Trophoblast cell (in vitro differentiated cells and primary cell): ENCODE data around the gene PRKD2.

Experiments
- DNase-seq, 2 donors: peaks; one replicate each; pipeline ENCODE4 v3.0.0-alpha.2; 2016
- H2AFZ ChIP-seq: 2 replicates; pipeline ENCODE4 v1.6.1; 2013; ENCODE audit warnings: low read length, moderate library complexity, mild to moderate bottlenecking; ENCODE audit not compliant: insufficient read depth, poor library complexity
- H2AK5ac ChIP-seq: 2 replicates; pipeline ENCODE4 v1.6.1; 2013; ENCODE audit warnings: mild to moderate bottlenecking, low read length
- H2BK120ac ChIP-seq: 2 replicates; pipeline ENCODE4 v1.6.1; 2013; ENCODE audit warnings: low read length, mild to moderate bottlenecking, moderate library complexity; ENCODE audit not compliant: insufficient read depth, poor library complexity
- H2BK12ac ChIP-seq: 2 replicates; pipeline ENCODE4 v1.6.1; 2013; ENCODE audit warnings: mild to moderate bottlenecking, low read length, moderate library complexity
- H2BK5ac ChIP-seq: 2 replicates; pipeline ENCODE4 v1.6.1; 2013; ENCODE audit warnings: low read length, low read depth, moderate library complexity, mild to moderate bottlenecking; ENCODE audit not compliant: poor library complexity
- H3K14ac ChIP-seq: 2 replicates; pipeline ENCODE4 v1.6.1; 2013; ENCODE audit warnings: mild to moderate bottlenecking, low read length
- H3K18ac ChIP-seq: 2 replicates; pipeline ENCODE4 v1.6.1; 2013; ENCODE audit warnings: mild to moderate bottlenecking, low read length
- H3K23ac ChIP-seq: 2 replicates; pipeline ENCODE4 v1.6.1; 2013; ENCODE audit warnings: low read length
- H3K27ac ChIP-seq: 2 replicates; pipeline ENCODE4 v1.5.1; 2013; ENCODE audit warnings: low read depth, mild to moderate bottlenecking, inconsistent platforms, low read length, moderate library complexity
- H3K27me3 ChIP-seq: 2 replicates; pipeline ENCODE4 v1.6.1; 2013; ENCODE audit warnings: inconsistent platforms, mild to moderate bottlenecking, low read length, moderate library complexity; ENCODE audit not compliant: insufficient read depth
- H3K36me3 ChIP-seq, 2 experiments: 1 replicate in 1 of 2; 2 replicates in 1 of 2; pipeline ENCODE4 v1.6.1; 2013; ENCODE audit warnings: low read length in 2 of 2, mild to moderate bottlenecking in 2 of 2, moderate library complexity in 1 of 2; ENCODE audit not compliant: insufficient read depth in 2 of 2, control insufficient read depth in 1 of 2
- H3K4ac ChIP-seq: 2 replicates; pipeline ENCODE4 v1.6.1; 2013; ENCODE audit warnings: low read depth, mild to moderate bottlenecking, low read length, moderate library complexity
- H3K4me1 ChIP-seq, 2 experiments: 1 replicate in 1 of 2; 2 replicates in 1 of 2; pipeline ENCODE4 v1.6.1; 2013; ENCODE audit warnings: low read length in 2 of 2, mild to moderate bottlenecking in 2 of 2, moderate library complexity in 1 of 2; ENCODE audit not compliant: insufficient read depth in 2 of 2, control insufficient read depth in 1 of 2
- H3K4me2 ChIP-seq: 2 replicates; pipeline ENCODE4 v1.6.1; 2013; ENCODE audit warnings: inconsistent platforms, mild to moderate bottlenecking, low read length, moderate library complexity
- H3K4me3 ChIP-seq: 2 replicates; pipeline ENCODE4 v1.5.1; 2013; ENCODE audit warnings: mild to moderate bottlenecking, low read depth, low read length, inconsistent platforms
- H3K79me1 ChIP-seq: one replicate; pipeline ENCODE4 v1.6.1; 2013; ENCODE audit warnings: low read length
- H3K79me2 ChIP-seq: 2 replicates; pipeline ENCODE4 v1.6.1; 2013; ENCODE audit warnings: low read length, mild to moderate bottlenecking; ENCODE audit not compliant: control insufficient read depth, insufficient read depth, poor library complexity
- H3K9ac ChIP-seq: 2 replicates; pipeline ENCODE4 v1.6.1; 2013; ENCODE audit warnings: mild to moderate bottlenecking, low read length
- H3K9me3 ChIP-seq: 2 replicates; pipeline ENCODE4 v1.6.1; 2013; ENCODE audit warnings: low read depth, mild to moderate bottlenecking, control low read depth, inconsistent platforms, low read length; ENCODE audit not compliant: insufficient read depth
- H4K12ac ChIP-seq: 2 replicates; pipeline ENCODE4 v1.6.1; 2013; ENCODE audit warnings: low read depth, mild to moderate bottlenecking, low read length, moderate library complexity
- H4K8ac ChIP-seq: 2 replicates; pipeline ENCODE4 v1.6.1; 2013; ENCODE audit warnings: low read depth, mild to moderate bottlenecking, low read length, moderate library complexity
- H4K91ac ChIP-seq: one replicate; pipeline ENCODE4 v1.6.1; 2013; ENCODE audit warnings: low read depth, mild to moderate bottlenecking, low read length, moderate library complexity
- WGBS: extraction: QIAGEN DNeasy Blood & Tissue Kit; methylation state at CpG from one replicate; pipeline ENCODE4 v1.1.7; 2013; ENCODE audit warnings: missing lambda C conversion rate; ENCODE audit not compliant: insufficient read length, insufficient coverage; ENCODE audit errors: extremely low coverage; 5-methylcytosine and 5-hydroxymethylcytosine counted together

Gene PRKD2

DNA sequence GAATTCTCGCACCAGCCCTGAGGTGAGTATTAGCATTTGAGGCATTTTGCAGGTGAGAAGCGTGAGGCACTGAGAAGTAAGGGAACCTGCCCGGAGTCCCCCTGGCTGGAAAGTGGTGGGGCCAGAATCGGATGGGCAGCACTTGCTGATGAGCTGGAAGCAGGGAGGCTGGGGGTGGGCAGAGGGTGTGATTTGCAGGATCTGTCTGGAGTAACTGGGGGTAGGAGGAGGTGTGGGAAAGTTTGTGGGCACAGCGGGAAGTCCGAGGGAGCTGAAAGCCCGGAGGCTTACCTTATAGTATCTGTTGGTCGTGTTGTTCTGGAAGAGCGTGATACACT is 20.1 kb downstream of the PRKD2 start:
- H2AK5ac ChIP-seq, result no peak overlapping the region
- no peaks in the 10 kb centered on the region for H3K27me3 ChIP-seq
- no CpG with 5 or more reads among the region's 9 CpGs for WGBS
- no peak overlapping the region for H3K27ac ChIP-seq
- H3K18ac ChIP-seq, result no peak overlapping the region
- no peak overlapping the region for H2BK12ac ChIP-seq
- H3K79me1 ChIP-seq, result no peaks in the 10 kb centered on the region
- no peak overlapping the region for H3K4me2 ChIP-seq
- H2BK120ac ChIP-seq, result no peak overlapping the region
- H2BK5ac ChIP-seq, result no peak overlapping the region
- peaks cover 82 to 87% of the 10 kb centered on the region in 2 experiments for H3K36me3 ChIP-seq
- no peak overlapping the region for H3K9ac ChIP-seq
- H3K9me3 ChIP-seq, result no peaks in the 10 kb centered on the region
- H2AFZ ChIP-seq, result no peak overlapping the region
- H4K91ac ChIP-seq, result no peak overlapping the region
- DNase-seq, result no peak
- no peak overlapping the region for H3K23ac ChIP-seq
- H4K8ac ChIP-seq, result no peak overlapping the region
- H3K14ac ChIP-seq, result no peak overlapping the region
- H3K79me2 ChIP-seq, result no peaks in the 10 kb centered on the region
- no peak overlapping the region for H3K4me3 ChIP-seq
- H3K4ac ChIP-seq, result no peak overlapping the region
- no peak overlapping the region for H4K12ac ChIP-seq
- peaks cover 0 to 2% of the 10 kb centered on the region in 2 experiments for H3K4me1 ChIP-seq

DNA sequence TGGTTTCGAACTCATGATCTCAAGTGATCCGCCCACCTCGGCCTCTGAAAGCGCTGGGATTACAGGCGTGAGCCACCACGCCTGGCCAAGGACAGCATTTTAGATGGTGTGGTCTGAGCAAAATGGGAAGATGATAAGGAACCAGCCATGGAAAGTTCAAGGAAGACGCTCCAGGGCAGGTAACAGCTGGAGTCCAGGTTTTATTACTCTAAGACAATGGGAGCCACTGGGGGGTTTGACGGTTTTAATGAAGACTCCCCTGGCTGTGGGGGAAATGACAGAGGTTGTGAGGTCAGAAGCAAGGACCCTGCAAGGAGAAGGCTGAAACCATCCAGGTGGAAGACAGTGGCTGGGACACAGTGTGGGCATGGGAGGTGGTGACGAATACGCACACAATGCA is 20.9 kb downstream of the PRKD2 start:
- Histone ChIP-seq H4K91ac (no peak overlapping the region), H2BK120ac (no peak overlapping the region), H3K27me3 (no peaks in the 10 kb centered on the region), H3K9ac (no peak overlapping the region), H3K14ac (no peak overlapping the region), H3K4me1 (peaks cover 0 to 2% of the 10 kb centered on the region in 2 experiments), H2BK12ac (no peak overlapping the region), H2BK5ac (no peak overlapping the region), H3K4me3 (no peak overlapping the region), H3K27ac (no peak overlapping the region), H3K36me3 (peaks cover 78 to 88% of the 10 kb centered on the region in 2 experiments), H3K4me2 (no peak overlapping the region), H3K23ac (no peak overlapping the region), H3K4ac (no peak overlapping the region), H3K79me1 (no peaks in the 10 kb centered on the region), H3K18ac (no peak overlapping the region), H2AK5ac (no peak overlapping the region), H2AFZ (no peak overlapping the region), H3K9me3 (no peaks in the 10 kb centered on the region), H4K12ac (no peak overlapping the region), H4K8ac (no peak overlapping the region), H3K79me2 (no peaks in the 10 kb centered on the region)
- WGBS, result no CpG with 5 or more reads among the region's 10 CpGs
- no peak for DNase-seq

DNA sequence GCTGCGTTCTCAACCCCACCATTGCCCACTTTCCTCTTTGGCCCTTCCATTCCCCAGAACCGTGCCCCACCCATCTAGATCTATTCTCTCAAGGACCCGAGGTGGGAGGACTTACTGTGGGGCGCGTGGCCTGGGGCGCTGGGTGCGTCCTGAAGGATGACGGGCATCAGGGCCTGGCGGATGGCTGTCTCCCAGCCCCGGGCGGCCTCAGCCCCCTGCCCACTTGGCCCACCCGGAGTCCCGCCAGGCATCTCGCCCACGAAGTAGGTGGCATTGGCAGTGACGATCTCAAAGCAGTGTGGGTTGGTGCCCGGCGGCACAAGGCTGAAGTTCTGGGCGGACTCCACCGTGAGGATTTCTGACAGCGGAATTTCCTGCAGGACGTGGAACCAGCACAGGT is 23.2 kb downstream of the PRKD2 start:
- no CpG with 5 or more reads among the region's 22 CpGs for WGBS
- H4K91ac ChIP-seq, result no peak overlapping the region
- peaks cover 0 to 2% of the 10 kb centered on the region in 2 experiments for H3K4me1 ChIP-seq

DNA sequence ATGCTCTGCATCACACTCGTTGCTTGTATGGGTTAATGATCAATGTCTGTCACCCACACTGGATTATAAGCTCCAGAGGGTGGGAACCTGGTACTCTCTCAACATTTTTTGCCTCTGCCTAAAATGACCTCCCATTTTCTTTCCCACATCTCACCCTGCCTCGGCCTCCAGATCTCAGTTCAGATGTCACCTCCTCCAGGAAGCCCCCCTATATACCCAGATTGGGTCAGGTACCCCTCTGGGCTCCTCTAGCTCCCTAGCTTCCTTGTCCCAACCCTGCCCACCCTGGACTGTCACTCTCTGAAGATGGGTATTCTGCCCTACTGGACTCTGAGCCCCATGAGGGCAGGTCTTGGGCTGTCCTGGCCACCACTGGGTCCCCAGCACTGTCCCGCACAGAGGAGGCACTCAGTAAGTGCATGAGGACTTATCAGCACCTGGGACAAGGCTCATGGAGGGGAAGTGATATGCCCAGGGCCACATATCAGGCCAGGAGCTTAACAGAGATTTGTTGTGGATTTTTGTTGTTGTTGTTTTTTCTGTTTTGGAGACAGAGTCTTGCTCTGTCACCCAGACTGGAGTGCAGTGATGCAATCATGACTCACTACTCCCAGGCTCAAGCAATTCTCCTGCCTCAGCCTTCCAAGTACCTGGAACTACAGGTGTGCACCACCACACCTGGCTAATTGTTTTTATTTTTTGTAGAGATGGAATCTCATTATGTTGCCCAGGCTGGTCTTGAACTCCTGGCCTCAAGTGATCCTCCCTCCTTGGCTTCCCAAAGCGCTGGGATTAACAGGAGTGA is 23.8 kb downstream of the PRKD2 start:
- H3K9me3 ChIP-seq, result no peaks in the 10 kb centered on the region
- H3K23ac ChIP-seq, result no peak overlapping the region
- H3K4me3 ChIP-seq, result no peak overlapping the region
- H3K36me3 ChIP-seq, result peaks cover 72 to 84% of the 10 kb centered on the region in 2 experiments
- H4K8ac ChIP-seq, result no peak overlapping the region
- peak; percentile 79 to 94 for DNase-seq
- H2BK5ac ChIP-seq, result no peak overlapping the region
- H2BK12ac ChIP-seq, result no peak overlapping the region
- H3K27ac ChIP-seq, result no peak overlapping the region
- no peaks in the 10 kb centered on the region for H3K79me1 ChIP-seq
- H3K27me3 ChIP-seq, result no peaks in the 10 kb centered on the region
- no peak overlapping the region for H3K4me2 ChIP-seq
- H3K4ac ChIP-seq, result no peak overlapping the region
- H3K9ac ChIP-seq, result no peak overlapping the region
- H3K18ac ChIP-seq, result peak overlapping the region; percentile 25
- no peaks in the 10 kb centered on the region for H3K79me2 ChIP-seq
- WGBS, result no CpG with 5 or more reads among the region's 4 CpGs
- H4K91ac ChIP-seq, result no peak overlapping the region
- H2AFZ ChIP-seq, result no peak overlapping the region
- H2AK5ac ChIP-seq, result no peak overlapping the region
- peaks cover 0 to 2% of the 10 kb centered on the region in 2 experiments for H3K4me1 ChIP-seq
- H2BK120ac ChIP-seq, result peak overlapping the region; percentile 33
- H4K12ac ChIP-seq, result no peak overlapping the region
- no peak overlapping the region for H3K14ac ChIP-seq

More for the DNA sequence above, 23.2 kb downstream of the PRKD2 start:
- Histone ChIP-seq H3K79me1 (no peaks in the 10 kb centered on the region), H2AFZ (no peak overlapping the region), H3K36me3 (peaks cover 74 to 87% of the 10 kb centered on the region in 2 experiments), H3K23ac (no peak overlapping the region), H3K4ac (no peak overlapping the region), H2BK12ac (no peak overlapping the region), H2AK5ac (no peak overlapping the region), H3K9me3 (no peaks in the 10 kb centered on the region), H3K27ac (no peak overlapping the region), H4K12ac (no peak overlapping the region), H3K14ac (no peak overlapping the region), H2BK5ac (no peak overlapping the region), H4K8ac (no peak overlapping the region), H2BK120ac (no peak overlapping the region), H3K4me3 (no peak overlapping the region), H3K79me2 (no peaks in the 10 kb centered on the region), H3K4me2 (no peak overlapping the region), H3K18ac (peak overlapping the region; percentile 26), H3K27me3 (no peaks in the 10 kb centered on the region), H3K9ac (no peak overlapping the region)
- DNase-seq, result no peak
